NCI-H187 (cell line): ENCODE measurements around the gene HTR2B.
"Not testable (repeated sequence)": the region's sequence is repeated elsewhere in the genome, so short reads cannot be mapped to it uniquely, and the experiment has no call there.

Experiments used
- DNase-seq, 2 experiments: peaks; one replicate each; lab custom pipeline; 2025; lab: John Stamatoyannopoulos, UW

The HTR2B gene

GRCh38 chr2:231124838-231125568 lies at the start of gene HTR2B:
Gene HTR2B (minus strand): TSS chr2:231125042. CDS start chr2:231123764, 1,278 bp downstream.
- DNase-seq: no peak

DNA sequence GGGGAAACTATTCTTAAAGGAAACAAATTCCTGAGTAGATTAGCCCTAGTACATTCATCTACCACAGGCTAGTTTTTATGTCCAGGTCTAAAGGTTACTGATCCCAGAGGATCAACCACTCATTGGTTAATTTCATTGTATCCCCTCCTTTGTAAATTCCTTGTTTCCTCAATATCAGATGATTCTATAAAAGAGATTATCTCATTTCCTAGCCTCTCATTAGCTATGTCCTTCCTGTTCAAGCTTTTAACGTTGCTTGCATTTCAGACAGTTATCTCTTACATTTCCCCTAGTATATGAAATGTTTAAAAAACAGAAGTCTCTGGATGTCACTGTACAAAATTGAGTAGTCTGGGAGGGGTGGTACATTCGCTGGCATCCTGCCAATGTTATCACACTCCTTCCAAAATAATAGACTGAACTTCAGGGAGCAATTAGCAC lies 49.4 kb upstream of the HTR2B start:
- DNase-seq: no peak

DNA sequence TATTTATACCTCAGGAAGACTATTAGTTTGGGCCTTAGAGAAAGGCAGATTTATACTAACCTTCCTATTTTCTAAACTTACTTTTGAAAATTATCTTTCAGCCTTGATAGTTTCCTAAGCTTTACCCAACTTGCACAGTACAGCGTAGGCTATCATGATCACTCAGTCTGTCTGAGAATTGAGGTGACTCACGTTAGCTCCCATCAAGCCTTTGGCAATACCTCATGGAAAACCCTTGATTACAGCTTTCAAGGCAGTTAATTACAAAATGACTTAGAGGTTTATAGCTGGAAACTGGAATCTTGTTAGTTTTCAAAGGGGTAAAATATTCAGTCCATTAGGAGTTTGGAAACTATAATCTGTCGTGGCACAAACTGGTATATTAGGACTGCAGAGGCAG lies 47.2 kb upstream of the HTR2B start:
- DNase-seq: no peak

GRCh38 chr2:231170055-231170454 lies 45.2 kb upstream of the HTR2B start:
- DNase-seq: no peak

GRCh38 chr2:231169488-231169887 lies 44.6 kb upstream of the HTR2B start:
- DNase-seq: no peak

- DNase-seq: no peak
These were observed 43.8 kb upstream of the HTR2B start for GRCh38 chr2:231168460-231169139.

DNA sequence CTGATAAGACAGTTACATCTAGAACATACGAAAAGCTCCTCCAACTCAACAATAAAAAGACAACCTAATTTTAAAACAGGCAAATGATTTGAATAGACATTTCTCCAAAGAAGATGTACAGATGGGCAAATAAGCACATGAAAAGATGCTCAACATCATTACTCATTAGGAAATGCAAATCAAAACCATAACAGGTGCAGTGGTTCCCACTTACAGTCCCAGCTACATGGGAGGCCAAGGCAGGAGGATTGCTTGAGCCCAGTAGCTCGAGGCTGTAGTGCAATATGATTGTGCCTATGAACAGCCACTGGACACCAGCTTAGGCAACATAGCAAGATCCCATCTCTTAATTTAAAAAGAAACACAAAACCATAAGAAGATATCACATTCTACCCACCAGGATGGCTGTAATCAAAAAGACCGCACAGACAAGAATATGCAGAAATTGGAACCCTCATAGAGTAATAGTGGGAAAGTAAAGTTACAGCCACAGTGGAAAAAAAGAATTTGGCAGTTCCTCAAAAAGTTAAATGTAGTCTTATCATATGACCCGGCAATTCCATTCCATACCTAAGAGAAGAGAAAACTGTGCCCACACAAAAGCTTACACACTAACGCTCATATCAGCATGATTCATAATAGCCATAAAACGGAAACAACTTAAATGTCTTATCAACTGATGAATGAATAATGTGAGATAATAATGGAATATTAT lies 43.1 kb upstream of the HTR2B start:
- no peak for DNase-seq

DNA sequence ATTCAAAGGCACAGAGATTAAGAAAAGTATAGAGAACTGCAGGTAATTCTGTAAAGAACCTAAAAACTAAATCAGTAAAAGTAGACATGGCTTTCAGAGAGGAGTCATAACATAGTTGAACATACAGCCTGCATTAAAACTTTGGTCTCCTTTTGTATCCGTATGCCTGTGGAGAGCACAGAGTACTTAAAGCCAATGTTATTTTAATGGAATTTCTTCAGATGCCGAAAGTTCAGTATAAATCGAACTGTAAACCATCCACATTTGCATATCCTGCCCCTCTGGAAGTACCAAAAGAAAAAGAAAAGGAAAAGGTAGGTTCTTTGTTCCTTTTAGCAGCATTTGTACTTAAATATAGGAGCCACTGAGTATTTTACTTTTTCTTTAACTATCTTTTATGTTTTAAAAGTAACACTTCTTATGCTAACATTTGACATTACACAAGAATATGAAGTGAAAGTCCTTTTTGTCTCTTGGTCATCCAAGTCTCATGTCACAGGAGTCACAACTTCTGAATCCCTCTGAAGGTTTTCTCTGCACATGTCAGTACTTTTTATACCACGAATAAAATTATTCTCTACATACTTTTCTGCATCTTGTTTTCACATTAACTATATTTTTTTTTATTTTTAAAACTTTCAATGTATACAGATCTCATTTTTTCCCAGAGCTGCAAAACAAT lies 38.7 kb upstream of the HTR2B start:
- no peak for DNase-seq

GRCh38 chr2:231163011-231163410 lies 38.2 kb upstream of the HTR2B start:
- no peak for DNase-seq

DNA sequence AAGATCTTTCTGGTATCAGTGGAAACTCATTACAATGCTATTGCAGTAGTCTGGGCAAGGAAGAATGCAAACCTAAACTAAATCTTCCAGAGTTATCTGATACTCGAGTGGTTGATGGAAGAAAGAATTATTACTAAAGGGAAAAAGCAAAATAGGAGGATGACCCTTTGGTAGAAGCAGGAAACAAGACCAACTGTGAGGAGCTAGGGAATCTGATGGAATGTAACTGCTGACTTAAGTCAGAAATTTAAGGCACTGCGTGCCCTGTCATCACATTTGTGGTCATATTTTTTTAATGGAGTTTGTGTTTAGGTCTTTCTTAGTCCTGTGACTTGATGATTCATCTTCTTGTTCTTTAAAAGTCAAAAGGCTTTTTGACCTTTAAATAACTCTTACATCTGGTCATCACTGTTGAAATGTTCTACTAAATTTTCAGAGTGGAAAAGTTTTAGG lies 37.1 kb upstream of the HTR2B start:
- no peak for DNase-seq

DNA sequence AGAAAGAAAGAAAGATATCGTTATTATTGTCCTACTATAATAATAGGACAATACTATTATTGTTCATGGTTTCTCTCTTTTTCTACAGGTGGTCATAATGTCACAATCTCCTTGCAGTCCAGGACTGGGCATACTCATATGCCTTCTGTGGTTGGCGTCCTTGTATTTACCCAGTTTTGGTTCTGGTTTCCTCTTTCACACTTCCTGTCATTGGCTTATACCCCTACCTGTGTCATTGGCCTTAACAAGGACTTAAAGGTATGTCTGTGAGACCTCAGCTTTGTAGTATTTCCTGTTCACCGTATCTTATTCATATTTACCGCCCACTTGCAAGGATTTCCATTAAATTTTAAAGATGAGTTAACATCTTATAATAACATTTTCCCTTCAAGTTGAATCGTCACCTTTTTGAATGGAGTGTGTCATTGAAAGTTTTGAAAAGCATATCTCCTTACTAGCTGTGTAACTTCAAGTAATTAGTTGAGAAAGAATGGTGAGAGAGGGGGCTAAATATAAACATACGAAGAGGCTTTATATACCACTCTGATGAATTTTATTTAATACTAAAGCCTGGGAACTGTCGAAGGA lies 36.5 kb upstream of the HTR2B start:
- no peak for DNase-seq

DNA sequence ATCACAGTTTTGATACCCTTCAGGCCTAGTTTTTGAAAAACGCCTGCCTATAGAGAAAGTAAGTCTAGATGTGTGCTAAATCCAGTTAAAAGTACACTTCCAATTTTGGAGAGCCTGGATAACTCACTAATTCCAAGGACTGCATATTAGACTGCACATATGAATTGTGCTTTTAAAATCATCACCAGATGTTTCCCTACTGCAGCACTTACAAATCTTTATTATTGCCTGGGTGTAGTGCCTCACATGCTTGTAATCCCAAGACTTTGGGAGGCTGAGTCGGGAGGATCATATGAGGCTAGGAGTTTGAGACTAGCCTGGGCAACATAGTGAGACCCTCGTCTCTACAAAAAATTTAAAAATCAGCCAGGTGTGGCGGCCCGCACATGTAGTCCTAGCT lies 35.9 kb upstream of the HTR2B start:
- DNase-seq: no peak

DNA sequence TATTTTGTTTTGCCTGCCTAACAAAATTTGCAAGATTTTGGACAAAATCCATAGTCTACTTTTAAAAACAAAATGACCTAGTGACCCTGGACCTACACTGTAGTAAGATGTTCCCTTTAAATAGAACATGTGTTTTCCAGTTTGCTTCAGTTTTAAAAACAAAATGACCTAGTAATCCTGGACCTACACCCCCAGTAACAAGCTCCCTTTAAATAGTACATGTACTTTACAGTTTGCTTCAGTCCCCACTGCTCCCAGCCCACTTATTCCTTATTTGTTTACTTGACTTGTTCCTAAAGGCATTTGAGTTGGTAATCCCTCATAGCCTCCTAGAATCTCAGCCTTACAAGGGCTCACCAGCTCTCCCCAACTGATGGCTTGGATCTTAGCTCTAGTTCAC lies 34.5 kb upstream of the HTR2B start:
- DNase-seq: no peak

- no peak for DNase-seq
These were observed 28.1 kb upstream of the HTR2B start for GRCh38 chr2:231152800-231153557.

GRCh38 chr2:231146665-231147064 lies 21.8 kb upstream of the HTR2B start:
- DNase-seq: no peak

DNA sequence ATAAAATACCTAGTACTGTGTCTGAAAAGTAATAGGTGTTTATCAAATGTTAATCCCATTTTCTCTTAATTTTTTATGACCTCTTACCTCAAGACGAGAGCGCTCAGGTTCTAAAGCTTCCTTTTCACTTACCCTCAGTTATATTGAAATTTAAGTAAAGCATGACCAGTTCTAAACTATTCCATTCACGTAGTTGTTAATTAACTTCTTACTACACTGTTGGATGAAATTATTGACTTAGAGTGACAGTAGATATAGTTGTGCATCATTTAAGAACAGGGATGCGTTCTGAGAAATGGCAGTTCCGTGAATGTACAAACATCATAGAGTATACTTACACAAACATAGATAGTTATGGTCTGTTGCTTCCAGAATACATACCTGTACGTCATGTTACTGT lies 20.1 kb upstream of the HTR2B start:
- no peak for DNase-seq

DNA sequence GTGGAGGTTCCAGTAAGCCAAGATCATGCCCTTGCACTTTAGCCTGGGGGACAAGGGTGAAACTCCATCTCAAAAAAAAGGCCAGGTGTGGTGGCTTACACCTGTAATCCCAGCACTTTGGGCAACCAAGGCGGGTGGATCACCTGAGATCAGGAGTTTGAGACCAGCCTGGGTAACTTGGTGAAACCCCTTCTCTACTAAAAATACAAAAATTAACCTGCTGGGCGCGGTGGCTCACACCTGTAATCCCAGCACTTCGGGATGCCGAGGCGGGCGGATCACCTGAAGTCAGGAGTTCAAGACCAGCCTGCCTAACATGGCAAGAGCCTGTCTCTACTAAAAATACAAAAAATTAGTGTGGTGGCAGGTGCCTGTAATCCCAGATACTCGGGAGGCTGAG lies 16.0 kb upstream of the HTR2B start:
- DNase-seq: not testable (repeated sequence)

DNA sequence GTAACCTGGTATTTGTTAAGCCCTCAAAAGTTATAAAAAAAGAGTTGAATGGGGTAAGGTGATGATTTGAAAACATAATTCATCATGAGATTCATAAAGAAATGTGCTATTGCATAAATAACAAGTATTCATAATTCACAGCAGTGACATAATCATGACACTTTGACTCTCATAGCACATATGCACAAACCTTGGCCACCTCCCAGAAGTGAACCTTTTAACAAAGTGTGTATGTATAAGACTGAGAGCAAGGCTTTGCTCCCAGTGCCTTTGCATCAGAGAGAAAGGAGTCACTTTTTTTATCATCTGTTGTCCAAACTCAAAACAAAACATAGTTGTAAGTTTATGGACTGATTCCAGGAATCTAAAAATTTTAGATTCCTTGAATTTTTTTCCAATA lies 15.0 kb upstream of the HTR2B start:
- DNase-seq: no peak

- DNase-seq: no peak
These were observed 13.9 kb upstream of the HTR2B start for GRCh38 chr2:231138699-231139098.

- DNase-seq: no peak
These were observed 10.2 kb upstream of the HTR2B start for GRCh38 chr2:231134910-231135655.
